ENCODE measurements around the gene PHF5A.
"Not testable (repeated sequence)": the region's sequence is repeated elsewhere in the genome, so short reads cannot be mapped to it uniquely, and the experiment has no call there.

PHF5A gene

DNA sequence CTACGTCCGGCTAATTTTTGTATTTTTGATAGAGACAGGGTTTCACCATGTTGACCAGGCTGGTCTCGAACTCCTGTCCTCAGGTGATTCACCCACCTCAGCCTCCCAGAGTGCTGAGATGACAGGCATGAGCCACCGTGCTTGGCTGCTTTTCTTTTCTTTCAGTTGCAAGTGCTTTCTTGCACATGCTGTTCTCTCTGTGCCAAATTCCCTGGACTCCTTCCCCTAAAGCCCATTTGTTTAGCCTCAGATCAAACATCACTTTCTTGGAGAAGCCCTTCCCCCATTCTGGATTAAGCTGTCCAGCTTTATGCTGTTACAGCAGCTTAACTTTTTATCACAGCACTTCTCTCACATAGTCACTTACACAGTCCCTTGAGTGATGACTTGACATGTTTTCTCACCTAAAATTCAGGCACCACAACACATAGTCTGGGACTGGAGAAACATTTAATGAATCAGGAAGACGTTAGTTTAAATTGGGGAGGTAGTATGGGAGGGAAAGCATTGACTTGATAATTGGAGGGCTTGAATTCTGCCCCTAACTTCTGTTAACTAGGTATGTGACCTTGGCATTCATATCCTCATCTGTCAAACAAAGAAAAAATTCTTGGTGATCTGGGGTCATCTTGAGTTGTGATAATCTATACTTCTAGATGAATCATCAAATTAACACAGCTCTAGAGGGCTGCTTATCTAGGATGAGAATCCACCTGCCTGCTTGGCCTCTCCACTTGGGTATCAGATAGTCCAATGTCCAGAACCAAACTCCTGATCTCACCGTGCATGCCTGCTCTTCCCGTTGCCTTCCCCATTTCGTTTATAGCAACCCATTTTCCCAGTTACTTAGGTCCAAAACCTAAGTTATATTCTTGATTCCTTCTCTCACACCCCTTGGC, 18.8 kb upstream of the PHF5A start:
- no peak for DNase-seq

DNA sequence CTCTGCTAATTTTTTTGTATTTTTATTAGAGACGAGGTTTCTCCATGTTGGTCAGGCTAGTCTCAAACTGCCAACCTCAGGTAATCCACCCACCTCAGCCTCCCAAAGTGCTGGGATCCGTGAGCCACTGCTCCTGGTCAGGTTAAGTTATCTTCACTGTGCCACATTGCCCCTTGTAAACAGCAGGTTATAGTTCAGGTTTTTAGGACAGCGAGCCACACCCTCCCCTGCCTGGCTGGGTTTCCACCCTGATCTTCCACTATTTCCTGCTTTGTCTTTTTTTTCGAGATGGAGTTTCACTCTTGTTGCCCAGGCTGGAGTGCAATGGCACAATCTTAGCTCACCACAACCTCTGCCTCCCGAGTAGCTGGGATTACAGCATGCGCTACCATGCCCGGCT, 16.5 kb upstream of the PHF5A start:
- DNase-seq: no peak

DNA sequence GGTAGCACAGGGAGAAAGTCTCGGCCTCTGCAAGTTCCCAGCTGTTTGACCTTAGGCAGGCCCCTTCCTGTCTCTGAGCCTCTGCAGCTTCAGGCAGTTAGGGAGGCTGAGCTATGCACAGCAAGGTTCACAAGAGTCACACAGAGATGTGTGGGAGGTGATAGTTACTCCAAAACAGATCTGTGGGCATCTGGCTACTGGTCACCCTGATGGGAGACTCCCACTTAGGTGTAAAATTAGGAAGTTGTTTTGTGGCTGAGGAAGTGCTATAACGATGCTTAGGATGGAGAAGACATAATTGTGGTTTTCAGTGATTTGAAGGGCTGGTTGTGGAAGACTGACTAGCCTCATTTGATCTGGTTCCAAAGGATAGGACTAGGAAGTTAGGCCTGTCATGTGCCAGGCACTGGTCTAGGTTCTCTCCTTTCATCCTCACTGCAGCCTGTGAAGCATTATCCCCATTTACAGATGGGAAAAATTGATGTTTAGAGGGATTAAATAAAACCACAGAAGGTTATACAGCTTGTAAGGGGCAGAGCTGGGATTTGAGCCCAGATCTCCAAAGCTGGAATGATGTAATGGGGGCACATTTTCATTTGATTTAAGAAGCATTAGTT, 13.9 kb upstream of the PHF5A start:
- no peak for DNase-seq

DNA sequence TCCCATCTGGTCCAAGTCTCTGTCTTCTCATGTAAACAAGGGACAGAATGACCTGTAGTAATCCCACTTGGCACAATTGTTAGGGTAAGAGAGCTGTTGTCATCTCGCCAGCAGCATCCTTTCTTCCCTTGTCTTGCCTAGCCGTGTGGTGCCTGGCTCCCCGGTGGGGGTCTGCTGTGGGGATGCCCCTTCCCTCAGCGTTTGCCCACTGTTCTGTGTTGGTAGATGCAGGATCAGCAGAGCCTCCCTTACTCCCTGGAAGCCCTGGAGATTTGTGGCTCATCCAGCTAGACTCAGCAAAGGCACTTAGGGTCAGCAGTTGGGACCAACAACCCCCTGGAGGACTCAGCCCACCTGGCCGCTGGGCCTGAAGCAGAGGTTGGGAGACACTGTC, 13.4 kb upstream of the PHF5A start:
- DNase-seq: no peak

DNA sequence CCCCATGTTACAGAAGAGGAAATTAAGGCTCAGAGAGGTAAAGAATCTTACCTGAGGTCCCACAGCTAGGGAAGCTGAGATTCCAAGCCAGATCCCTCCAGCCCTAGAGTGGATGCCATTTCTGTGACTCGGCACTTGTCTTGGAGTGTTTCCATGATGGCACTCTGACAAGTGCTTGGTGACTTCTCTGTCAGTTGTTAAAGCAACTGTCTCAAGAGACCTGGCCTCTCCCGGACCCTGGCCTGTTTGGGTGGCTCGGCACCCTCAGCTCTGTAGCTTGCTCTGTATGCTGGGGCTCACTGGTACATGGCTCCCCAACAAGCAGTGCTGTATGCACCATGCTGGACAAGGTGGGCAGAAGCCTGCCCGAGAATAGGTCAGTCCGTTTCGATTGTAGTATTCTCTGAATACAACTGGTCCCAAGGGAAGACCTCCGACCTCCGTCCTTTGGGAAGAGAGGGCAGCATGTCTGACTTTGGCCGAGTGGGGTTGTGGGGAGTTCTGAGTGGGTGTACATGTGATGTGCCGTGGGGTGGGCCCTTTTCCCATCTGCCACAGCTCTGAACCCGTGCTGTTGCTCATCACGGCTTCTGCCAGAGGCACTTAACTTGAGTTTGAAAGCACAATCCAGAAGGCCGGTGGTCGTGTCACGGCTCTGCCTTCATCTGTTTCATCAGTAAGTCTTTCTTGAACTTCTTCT, 12.8 kb upstream of the PHF5A start:
- DNase-seq: no peak

DNA sequence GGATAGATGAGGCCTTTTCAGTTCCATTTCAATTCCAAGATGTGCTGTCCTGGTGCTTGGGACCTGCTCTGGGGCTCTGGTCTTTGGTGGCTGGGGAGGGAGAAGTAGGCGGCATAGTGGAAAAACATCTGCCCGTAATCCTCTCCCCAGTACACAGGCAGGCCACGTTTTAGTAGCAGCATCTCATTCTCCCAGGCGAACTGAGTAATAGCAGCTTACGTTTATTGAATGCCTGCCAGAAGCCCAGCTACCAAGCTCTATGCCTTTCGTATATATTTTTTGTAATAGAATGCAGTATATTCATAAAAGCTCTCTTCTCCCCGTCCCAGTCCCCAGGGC, 11.9 kb upstream of the PHF5A start:
- no peak for DNase-seq

DNA sequence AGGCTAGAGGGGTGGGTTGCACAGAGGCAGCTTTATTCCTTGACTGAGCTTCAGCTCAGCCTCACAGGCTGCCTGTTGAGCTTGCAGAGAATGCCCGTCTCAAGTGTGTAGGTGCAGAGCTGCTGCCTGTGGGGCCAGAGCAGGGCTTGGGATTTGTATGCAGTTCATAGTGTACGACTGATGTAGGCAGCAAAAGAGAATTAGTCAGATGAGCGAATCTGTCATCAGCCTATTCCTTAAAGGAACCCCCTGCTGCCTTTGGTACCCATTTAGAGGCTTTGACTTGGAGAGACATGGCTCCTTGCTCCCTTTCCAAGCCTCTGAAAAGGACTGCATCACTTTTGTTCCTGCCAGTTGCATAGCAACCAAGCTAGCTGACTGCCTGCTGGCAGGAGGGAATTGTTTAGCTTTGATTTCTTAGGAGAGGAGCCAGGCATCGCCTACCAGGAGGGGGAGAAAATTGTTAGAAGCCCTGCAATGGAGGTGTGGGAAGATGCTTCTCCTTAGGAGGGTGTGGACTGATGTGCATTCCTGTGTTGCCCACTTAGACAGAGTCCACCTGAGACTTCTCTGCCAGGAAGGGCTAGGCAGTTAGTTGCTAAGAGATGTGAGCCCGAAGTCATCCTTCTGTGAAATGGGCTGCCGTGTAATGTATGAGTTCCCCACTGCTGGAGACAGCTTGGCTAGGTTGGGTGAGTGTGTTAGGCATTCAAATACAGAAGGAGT, 11.3 kb upstream of the PHF5A start:
- DNase-seq: peak in 1 of 2 experiments; percentile 48

DNA sequence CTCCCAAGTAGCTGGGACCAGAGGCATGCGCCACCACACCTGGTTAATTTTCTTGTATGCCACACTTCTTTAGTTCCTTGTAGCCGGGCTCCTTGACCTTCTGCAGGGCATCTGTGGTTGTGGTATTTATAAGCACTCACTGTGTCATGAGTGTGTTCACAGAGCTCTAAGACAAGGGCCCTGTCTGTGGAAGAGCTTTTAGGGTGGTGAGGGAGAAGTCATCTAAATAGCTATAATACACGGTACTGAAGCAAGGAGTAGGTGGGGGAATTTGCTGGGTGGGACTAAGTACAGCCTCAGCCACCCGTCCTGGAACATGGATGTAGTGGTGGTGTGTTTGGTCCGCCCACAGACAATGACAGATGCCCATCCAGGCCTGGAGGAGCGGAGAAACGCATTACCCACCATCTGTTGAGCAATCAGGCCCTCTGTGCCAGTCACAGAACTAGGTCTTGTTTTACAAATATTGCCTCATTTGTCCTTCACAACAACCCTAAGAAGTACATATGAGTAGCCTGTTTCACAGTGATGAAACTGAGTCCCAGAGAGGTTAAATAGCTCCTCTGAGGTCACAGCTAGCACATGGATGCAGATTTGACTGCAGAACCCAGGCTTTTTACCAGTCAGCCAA, 10.5 kb upstream of the PHF5A start:
- no peak for DNase-seq

DNA sequence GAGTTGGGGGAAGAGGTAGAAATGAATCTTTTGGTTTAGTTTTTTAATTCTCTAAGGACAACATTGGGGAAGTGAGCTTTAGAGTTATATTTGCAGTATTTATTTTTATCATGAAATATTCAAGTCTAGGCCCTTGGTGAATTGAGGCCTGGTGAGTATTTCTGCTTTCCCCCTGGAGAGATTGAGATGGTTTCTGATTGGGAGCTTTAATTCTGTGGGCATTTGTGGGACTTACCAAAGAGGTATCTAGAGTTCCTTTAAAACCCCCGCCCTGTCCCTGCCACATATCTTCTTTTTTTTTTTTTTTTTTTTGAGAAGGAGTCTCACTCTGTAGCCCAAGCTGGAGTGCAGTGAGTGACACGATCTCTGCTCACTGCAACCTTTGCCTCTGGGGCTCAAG, 10.0 kb upstream of the PHF5A start:
- no peak for DNase-seq

DNA sequence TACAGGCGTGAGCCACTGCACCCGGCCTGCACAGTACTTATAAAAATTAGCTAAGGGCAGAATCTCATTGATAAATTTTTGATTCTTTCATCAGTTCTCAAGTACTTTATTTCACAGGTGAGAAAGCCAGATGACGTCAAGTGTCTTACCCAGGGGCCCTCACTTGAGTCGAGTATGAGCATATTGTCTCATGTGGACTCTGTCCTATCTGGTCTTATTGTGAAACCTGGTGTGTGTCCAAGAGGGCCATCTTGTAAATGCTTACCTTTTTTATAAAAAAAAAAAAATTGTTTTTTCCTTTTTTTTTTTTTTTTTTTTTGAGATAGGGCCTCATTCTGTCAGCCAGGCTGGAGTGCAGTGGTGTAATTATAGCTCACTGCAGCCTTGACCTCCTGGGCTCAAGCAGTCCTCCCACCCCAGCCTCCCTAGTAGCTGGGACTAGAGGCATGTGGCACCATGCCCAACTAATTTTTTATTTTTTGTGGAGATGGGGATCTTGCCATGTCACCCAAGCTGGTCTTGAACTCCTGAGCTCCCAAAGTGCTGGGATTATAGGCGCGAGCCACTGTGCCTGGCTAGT, 6.5 kb upstream of the PHF5A start:
- no peak for DNase-seq

DNA sequence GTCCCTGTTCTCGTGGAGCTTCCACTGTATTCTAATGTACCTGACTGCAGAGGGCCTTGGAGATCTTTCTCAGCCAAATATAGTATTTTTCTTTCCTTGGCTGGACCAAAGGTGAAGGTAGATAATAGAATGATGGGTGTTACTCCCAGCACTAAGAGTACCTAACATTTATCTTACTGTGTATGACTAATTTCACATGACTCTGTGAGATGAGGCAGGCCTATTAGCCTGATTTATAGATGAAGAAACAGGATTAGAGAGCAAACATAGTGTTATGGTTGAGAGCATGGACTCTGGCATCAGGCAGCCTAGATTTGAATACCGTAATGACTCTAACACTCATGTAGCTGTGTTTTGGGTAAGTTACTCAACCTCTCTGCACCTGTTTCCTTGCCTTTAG, 3.1 kb upstream of the PHF5A start:
- no peak for DNase-seq

DNA sequence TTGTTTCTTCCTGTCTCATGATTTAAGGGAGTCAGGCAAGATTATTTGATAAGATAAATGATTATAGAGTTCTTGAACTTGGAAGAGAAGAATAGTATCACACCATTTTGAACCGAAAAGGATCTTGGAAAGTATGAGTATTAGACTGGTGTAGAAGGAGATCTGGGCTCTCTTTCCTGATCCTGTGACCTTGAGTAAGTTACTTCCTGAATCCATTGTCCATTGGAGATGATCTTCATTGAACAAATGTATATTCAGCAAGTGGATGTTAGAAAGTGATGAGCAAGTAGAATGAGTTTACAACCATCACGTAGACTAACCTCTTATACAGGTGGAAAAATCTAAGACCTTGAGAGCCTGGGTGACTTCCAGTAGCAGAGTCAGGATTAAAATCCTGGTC, 2.4 kb upstream of the PHF5A start:
- DNase-seq: no peak

DNA sequence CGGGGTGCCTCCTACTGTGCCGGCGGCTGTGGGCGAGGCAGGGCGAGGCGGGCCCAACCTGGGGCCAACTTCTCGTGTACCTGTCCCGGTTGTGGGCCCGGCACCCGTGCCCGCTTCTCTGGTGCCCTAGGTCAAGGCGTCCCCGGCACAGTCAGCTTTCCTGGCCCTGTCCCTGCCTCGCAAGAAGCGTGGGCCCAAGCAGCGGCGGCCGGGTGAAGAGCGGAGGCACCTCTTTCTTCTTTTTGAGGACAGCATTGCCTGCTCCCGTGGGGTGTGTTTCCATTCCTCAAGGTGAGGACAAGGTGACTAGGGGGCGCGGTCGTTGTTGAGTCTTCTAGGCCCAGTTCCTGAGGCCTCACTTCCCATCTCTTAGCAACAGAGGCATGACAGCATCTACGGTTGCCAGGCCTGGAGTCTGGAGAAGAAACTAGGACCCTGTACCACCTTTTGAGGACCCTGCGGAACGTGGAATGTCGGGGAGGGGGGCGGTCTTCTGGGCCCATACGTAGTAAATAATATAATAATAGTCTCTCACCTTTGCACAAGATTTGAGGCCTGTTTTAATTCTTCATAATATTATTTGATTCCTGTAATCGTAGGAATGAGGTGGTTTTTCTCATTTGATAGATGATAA, 843 bp upstream of the PHF5A start:
- DNase-seq: no peak

DNA sequence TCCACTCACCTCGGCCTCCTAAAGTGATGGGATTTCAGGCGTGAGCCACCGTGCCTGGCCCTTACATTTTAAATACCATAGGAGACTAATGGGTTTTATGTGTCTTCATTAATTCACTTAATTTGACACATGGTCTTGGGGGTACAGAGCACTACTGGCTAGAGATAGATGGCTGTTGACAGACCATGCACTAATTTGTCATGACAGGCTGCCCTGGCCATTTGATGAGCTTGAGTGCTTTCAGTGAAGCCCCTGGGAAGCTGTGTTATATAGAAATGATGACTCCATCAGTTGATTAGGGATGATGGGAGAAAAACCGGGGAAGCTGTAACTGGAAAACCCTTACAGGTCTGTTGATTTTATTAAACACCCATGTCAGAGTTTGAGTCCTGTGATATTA, 6.6 kb downstream of the PHF5A start:
- DNase-seq: no peak

DNA sequence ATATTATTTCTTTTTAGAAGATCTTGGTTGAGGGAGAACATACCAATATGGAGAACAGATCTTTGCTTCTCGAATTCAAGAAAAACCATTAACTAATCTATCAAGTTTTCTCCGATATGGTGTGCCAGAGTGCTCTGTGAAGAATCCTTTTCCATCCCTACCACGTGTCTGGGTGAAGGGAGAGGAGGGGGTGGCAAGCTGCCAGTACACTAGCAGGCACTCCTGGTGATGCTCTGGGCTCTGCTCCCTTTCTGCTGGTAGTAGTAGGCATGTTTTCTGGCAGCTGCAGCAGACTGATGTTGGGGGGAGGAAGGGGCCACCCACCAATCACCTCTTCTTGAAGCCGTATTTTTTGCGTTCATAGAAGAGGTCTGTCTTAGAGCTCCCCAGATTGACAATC, 8.4 kb downstream of the PHF5A start:
- not testable (repeated sequence) for DNase-seq

DNA sequence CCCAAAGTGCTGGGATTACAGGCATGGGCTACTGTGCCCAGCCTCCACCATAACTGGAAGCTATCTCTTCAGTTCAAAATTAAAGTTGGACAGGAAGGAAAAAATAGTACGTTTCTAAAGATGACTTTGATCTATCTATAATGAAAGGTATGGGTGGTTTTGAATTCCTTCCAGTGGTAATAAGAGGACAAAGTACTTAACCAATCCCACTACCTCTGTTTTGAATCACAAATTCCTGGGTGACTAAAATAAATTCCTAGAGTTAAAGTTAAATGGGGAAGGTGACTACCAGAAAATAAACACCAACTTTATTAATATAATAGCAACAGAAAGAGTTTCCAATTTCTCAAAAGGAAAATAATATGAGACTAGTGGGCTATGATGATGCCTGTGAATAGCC, 9.1 kb downstream of the PHF5A start:
- DNase-seq: no peak

DNA sequence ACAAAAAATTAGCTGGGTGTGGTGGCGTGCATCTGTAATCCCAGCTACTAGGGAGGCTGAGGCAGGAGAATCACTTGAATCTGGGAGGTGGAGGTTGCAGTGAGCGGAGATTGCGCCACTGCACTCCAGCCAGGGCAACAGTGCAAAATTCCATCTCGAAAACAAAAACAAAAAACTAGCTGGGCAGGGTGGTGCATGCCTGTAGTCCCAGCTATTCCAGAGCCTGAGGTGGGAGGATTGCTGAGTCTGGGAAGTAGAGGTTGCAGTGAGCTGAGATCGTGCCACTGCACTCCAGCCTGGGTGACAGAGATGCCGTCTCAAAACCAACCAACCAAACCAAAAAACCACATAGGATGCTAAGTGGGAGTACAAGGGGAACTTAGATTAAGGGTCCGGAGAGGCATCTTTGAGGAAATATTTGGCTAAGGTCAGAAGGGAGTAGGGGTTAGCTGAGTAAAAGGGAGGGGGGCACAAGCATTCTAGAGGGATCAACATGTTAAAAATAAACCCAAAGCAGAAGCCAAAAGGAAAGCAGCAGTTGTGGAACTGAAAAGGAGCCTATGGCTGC, 10.2 kb downstream of the PHF5A start:
- DNase-seq: no peak

DNA sequence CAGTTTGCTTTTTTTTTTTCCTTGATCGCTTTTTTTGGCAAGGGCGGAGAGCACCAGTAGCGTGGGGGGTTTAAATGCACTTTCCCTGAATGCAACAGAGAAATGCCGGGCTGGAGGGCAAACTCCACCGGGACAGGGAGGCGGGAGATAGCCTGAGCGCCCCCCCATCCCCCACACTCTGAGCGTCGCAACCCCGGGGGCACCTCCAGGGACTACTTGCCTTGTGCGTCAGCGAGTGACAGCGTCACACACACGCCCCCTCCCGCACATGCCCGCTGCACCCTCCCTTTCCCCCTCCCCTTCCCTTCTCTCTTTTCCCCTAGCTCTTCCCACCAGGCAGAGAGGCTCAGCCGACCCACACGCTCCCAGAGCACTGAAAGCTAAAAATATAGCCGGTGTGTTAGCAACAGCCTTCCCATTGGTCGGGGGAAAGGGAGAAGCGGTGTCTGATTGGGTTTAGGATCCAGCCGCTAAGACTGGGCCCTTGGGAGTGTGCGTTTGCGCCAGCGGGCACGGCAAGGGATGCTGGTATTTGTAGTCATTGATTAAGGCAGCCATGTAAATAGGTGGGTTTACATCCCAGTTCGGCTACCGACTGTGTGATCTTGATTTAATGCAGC, 20.2 kb downstream of the PHF5A start:
- DNase-seq: peak; percentile 97 to 99

DNA sequence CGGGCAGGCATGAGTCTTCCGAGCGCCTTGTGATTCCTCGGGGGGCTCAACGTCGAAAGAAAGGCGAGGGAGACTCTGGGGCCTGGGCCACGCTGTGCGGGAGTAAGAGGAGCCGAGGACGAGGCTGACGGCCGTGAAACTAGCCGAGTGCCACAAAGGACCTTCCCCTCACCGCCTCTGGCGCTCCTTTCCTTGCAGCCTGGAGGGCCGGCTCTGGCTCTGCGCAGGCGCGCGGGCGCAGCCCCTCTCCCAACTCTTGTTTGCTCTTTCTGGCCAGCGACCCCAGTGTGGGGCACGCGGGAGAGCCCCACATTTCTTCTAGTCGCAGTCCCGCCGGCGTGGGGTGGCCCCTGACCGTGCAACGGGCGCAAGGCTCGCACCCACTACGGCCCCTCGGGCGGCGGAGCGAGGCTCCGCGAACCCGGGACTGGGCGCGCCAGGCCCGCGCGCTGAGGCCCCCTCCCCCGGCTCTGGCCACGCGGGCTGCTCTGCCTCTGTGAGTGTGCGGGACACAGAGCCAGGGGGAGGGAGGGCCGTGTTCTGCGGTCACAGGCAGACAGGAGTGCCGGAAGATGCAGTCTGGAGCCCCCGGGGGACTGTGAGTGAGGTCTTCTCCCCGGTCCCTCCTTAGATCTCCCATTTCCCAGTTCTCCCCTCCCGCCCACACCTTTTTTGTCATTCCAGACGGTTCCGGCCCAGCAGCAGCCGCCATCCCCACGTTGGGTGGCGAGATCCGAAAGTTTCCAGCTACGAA, 20.9 kb downstream of the PHF5A start:
- no peak for DNase-seq
